NCI-H128 (cell line): ENCODE measurements around the gene BLOC1S5.
"Not testable (repeated sequence)": the region's sequence is repeated elsewhere in the genome, so short reads cannot be mapped to it uniquely, and the experiment has no call there.

ENCODE experiments used
- DNase-seq: peaks from one replicate; lab custom pipeline; 2025; ENCODE audit not compliant: unreplicated experiment; lab: John Stamatoyannopoulos, UW

BLOC1S5 gene

DNA sequence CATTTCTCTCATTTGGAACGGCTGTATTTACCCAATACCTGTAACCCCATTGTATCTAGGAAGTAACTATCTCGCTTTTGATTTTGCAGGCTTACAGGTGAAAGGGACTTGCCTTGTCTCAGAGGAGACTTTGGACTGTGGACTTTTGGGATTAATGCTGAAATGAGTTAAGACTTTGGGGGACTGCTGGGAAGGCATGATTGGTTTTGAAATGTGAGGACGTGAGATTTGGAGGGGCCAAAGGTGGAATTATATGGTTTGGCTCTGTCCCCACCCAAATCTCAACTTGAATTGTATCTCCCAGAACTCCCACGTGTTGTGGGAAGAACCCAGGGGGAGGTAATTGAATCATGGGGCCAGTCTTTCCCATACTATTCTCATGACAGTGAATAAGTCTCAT is 18.4 kb downstream of the BLOC1S5 start:
- not testable (repeated sequence) for DNase-seq

DNA sequence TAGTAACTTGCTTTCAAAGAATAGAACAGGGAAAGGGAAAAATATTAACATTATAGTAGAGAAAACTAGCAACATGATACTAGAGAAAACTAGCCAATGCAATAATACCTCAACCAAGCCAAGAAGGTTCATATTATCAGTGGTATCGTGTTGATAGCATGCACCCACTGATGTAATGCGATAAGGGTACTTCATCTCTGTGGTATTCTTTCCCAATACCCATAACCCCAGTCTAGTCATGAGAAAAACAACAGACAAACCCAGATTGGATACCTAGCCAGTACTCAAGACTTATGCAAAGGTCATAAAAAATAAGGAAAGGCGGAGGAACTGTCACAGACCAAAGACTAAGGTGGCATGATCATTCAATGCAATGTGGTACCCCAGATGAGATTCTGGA is 21.0 kb downstream of the BLOC1S5 start:
- no peak for DNase-seq

DNA sequence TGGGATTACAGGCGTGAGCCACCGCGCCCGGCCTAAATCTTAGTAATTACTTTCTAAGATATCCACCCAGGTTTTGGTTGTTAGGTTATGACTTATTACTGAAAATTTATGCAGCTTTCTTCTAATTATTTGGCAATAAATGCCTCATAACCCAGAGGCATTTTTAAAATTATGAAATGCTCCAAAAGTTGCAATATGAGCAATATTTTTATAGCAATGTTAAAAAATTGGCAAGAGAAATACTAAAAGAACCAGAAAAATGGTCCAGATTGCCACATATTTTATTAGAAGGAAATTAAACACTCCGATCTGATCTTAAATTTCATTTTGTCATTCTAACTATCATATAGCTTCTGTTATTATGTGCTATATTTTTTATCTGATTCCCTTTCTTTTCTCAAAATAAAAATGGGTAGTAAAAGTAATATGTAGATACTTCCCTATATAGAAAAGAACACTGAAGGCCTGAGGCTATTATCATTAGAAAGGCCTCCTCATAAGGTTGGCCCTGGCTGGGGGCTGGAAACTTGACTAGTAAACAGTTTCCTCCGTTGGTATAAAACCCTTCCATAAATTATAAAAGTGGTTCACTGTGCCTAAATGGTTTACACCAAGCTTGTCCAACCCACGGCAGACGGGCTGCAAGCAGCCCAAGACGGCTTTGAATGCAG is 22.1 kb downstream of the BLOC1S5 start:
- DNase-seq, result no peak

DNA sequence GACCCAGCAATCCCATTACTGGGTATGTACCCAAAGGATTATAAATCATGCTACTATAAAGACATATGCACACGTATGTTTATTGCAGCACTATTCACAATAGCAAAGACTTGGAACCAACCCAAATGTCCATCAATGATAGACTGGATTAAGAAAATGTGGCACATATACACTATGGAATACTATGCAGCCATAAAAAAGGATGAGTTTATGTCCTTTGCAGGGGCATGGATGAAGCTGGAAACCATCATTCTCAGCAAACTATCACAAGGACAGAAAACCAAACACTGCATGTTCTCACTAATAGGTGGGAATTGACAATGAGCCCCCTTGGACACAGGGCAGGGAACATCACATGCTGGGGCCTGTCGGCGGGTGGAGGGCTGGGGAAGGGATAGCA is 30.1 kb downstream of the BLOC1S5 start:
- not testable (repeated sequence) for DNase-seq

DNA sequence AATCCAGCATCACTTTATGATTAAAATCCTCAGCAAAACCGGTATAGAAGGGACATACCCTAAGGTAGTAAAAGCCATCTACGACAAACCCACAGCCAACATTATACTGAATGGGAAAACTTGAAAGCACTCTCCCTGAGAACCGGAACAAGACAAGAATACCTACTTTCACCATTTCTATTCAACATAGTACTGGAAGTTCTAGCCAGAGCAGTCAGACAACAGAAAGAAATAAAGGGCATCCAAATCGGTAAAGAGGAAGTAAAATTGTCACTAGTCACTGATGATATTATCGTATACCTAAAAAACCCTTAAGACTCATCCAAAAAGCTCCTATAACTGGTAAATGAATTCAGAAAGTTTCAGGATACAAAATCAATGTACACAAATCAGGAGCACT is 33.3 kb downstream of the BLOC1S5 start:
- no peak for DNase-seq

DNA sequence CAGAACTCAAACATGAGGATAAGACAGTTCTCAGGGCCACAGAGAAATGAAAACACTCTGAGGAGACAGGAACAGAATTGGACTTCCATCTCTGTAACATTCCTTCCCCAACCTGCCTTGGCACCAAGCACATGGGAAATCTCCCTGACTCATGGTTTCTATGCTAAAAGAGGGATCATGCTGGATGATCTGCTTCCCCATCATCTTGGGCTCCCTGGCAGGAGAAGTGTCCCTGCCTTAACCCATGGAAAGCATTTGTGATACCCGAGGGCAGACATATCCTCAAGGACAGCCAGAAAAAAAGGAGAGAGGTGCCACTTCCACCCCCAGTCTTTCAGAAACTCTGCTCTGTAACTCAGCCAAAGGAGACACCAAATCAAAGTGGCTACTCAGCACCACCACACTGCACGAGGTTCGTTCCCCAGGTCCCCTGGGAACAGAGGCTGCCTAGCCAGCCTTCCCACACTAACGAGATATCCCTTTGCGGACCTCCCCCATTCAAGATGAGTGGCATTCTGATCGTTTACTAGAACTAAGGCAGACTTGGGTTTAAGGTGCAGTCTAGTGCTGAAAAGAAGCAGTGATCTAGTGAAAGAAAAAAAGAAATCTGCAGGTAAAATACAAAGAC is 34.8 kb downstream of the BLOC1S5 start:
- DNase-seq, result peak; percentile 5

DNA sequence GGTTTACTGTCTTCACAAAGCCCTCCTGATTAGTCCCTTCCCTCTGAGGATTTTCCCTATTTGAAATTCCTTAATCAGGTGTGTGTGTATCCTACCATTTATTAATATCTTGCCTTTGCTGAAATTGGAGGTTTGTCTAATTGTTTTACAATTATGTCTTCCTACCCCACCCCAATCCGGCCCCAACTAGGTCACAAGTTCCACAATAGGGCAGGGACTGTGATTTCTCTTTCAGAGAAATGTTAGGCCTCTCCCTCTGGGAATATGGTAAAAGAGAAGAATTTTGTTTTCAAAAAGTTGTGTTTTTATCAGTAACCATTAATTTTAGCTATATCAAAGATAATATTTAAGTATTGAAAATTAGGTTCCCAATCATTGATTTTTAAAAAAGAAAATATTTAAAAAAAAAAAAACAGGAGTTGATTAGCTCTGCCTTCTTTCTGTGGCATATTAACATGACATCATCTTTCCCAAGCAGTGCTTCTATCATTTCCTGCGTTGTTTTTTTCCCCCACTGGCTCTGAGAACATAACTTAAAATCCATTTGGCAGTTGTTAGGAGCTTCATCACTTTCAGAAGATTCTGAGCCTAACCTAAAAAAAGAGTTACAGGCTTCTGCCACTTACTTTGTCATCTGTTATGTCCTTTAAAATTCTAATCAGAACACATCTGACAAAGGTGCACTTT is 36.1 kb downstream of the BLOC1S5 start:
- no peak for DNase-seq

DNA sequence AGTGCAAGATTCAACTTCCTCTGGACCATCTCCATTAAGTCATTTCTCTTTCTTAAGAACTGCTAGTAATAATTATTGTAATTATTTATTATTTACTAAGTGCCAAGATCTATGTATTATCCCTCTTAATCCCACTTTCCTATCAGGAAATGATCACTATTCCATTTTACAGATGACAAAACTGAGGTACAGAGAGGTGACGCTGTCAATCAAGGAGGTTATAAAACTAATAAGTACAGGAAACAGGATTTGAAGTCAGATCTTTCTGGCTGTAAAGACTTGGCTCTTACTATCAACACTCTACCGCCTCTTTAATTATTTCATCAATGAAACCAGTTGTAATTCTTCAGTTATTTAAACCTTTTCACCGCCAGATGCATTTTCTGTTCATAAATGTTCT is 37.4 kb downstream of the BLOC1S5 start:
- no peak for DNase-seq

DNA sequence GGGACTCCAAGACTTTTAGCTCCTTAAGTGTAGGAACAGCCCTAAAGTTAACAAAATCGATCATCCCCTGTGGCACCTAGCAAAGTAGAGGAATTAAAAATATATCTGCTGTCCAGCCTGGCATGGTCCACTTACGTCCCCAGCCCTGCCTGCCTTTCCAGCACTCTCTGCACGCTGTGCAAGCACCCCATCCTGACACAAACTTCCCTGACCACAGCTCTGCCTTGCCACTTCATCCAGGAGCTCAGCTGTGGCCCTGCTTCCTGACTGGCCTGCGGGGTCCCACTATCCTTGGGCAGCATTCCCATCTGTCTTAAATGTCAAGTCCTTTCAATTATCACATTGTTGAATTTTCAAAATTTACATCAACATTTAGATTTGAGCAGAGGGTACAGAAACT is 39.0 kb downstream of the BLOC1S5 start:
- DNase-seq, result no peak

DNA sequence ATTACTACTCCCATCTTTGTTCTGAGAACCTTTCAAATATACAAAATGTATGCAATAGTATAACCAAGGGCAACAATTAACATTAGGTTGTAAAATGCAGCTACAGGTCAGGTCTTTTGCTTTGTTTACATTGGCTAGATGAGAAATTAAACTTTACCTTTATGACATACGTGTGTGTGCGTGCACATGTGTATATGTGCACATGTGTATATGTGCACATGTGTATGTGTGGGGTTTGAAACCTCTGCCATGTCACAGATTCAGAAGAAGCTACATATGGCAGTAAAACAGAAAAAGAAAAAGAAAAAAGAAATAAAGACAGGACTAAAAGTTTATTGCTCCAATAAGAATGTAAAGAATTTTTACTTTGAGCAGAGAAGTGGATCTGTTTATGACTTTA is 40.6 kb downstream of the BLOC1S5 start:
- no peak for DNase-seq

DNA sequence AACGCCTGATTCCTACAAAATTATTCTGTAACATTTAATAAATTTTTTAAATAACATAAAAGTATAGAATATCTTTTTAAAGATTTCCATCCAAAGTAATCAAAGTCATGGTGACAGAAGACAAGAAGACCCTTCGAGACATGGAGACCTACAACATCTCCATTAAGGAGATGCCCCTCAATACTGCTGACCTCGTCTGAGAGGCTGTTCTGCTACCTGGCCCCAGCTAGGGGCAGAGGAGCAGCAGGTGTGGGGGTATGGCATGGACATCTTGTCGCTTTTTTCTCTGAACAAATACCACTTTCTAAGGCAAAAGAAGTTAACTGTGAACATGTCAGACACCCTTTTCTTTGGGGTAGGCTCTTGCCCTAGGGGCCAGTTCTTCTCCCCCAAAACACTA is 44.1 kb downstream of the BLOC1S5 start:
- DNase-seq, result no peak

DNA sequence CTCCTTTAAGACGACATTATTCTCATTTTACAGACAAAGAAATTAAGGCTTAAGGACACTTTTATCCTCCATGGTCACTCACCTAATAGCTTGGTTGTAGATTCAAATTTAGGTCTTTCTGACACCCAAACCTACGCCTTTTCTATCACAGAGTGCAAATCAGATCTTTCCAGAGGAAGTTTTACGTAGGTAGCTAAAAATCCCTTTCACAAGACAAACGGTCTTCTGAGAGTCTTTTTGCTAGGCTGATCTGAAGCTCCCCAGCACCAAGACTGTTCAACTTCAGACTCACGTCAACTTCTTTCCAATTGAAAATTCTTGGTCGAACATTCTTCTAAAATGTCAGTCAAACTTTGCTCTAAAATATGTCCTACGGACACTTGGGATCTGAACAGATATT is 46.5 kb downstream of the BLOC1S5 start:
- DNase-seq, result no peak

DNA sequence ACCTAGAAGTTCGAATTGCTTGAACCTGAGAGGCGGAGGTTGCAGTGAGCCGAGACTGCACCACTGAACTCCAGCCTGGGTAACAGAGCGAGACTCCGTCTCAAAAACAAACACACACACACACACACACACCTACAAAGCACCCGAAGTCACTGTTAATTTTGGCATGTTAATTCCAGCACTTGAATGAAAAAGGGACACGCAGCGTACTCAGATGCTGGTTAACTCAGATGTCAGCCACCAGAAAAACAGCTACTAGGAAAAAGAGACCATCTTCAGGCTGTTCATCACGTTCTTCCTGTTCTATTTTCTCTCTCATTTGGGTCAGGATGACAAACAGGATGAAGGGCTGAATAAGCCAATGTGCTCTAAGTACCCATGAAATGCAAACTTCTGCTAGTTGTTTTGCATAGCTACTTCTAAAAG is 46.9 kb downstream of the BLOC1S5 start:
- DNase-seq, result no peak

DNA sequence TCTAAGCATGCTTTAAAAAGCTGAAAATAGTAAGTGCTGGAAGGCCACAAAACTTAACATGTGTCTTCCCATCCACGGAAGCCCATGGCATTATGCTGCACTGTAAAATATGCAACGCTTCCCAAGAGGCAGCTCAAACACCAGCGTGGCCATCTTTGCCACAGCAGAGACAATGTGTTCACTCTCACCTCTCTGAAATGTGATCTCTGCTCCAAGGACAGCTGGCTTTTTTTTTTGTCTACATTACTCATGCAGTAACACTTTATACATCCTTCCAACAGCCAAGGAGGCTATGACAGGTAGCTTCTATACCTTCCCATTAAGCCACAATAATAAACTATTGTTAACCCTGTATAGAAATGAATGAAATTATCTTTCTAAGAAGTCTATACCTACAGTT is 49.2 kb downstream of the BLOC1S5 start:
- no peak for DNase-seq

DNA sequence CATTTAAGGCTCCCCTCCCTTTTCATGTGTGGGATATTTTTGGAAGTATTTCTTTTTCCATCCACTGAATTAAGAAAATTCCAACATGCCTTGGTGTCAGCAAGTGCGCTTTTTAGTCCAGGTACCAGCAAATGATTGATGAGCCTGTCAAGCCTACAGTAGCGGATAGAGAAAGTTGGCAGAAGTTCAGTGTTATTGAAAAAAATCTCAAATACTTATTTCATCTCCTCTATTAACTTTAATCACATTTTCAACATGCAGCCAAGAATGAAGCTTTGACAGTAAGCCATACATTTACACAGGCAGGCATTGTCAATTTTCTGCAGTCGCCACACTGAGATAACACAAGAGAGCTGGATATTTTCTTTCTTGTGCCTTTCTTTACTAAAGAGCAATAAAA is 50.4 kb downstream of the BLOC1S5 start:
- no peak for DNase-seq

DNA sequence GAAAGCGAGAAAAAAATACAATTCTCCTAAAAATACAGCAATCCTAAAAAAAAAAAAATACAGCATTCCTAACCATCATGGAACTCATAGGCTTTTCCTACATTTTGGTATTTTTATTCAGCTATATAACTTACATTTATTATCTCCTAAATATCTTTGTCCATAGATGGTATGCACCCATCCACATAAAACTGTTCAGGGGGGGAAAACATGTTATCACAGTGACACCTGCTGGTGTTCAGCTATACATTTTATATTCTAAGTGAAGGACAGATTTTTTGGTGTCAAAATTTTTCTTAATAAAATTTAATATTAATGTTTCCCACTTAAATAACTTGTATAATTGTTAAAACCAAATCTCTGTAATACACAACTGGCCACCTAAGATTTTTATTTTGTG is 58.0 kb downstream of the BLOC1S5 start:
- no peak for DNase-seq

DNA sequence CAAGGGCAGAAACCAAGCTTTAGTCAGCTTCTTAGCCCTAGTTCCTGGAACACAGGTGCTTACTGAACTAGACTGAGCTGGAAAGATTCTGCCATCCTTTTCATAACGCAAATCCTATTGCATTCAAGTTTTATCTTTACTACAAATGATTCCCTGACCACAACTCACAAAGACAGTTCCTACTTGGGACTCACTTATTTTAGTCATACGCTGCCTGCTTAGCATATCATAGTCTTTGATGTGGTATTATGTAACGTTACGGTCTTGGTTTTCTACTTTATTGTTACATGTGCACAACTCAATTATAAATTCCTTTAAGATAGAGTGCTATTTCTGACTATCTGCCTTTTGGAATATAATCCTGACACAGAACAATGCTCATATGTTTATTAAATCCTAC is 59.1 kb downstream of the BLOC1S5 start:
- no peak for DNase-seq

DNA sequence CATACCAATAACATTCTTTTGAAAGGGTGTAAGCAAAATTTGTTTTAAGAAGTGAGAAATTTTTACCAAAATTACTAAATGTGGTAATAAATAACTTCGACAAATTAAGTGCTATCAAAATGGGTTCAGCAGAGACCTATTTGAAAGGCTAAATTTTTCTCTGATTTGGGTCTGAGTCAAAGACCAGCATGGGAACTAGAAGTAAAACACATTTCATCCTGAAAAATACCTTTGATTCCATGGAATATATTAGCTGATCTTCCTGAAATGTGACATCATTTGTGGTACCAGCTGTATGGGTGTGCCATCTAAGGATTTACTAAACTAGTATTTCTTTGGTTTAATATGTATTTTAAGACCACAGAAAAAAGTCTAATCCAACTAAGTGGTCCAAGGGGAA is 63.6 kb downstream of the BLOC1S5 start:
- DNase-seq, result no peak

DNA sequence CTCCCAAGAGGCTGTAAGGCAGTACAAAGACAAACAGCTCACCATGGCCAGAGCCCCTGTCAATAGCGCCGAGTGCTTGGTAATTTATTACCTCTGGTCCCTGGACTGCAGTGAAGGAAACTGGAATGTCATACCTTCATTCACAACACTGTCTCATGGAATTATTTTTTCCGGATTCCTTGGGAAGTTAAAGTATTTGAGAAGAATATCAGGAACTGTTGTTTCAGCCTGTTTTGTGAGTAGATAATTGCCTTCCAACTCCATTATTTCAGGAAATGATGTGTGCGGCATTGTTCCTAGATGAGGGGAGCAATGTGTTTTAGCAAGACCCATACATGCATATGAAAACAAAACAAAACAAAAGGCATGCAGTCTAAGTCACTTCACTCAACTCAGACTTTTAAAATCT is 64.0 kb downstream of the BLOC1S5 start:
- DNase-seq, result no peak

DNA sequence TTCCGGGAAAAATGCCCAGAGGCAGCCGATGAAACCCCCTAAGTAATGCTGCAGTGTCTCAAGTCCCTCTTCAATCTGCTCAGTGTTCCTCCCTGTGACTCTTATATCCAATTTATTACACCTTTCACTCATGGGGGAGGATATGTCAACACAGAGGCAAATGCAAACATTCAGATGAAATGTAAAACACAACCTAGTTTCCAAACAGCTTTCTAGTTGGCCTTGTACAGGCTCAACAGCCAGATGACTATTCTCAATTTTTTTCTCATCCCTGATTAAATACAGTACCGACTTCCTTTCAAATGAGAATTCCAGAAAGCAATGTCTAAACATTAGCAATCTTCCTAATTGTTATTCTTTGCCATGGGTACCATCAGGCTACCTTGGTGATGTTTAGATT is 65.0 kb downstream of the BLOC1S5 start:
- DNase-seq, result no peak

DNA sequence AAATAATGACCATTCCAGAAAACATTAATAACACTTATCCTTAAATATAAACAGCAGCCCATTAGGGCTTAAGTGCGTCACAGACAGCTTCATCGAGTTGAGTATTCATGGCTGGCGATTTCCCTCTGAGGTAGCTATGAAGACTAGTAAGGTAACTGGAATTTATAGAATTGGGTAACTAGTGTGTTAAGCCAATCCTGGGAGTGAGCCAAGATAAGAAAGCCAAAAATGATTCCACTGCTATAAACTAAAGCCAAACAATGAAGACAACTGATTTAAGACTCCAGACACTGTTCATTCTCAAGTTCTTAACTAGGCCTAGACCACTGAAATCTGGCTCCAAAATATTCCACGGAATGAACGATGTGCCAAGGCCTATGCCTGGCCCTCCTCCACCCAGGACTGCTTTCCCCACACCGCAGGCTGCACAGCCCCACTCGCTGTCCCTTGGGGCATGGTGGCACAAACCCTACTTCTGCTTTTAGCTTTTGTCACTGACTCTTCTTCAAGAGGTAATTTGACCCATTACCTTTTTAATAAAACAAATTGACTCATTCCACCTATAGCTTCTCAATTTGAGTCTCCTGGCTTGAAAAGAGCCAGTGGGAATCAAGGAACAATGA is 66.0 kb downstream of the BLOC1S5 start:
- no peak for DNase-seq

DNA sequence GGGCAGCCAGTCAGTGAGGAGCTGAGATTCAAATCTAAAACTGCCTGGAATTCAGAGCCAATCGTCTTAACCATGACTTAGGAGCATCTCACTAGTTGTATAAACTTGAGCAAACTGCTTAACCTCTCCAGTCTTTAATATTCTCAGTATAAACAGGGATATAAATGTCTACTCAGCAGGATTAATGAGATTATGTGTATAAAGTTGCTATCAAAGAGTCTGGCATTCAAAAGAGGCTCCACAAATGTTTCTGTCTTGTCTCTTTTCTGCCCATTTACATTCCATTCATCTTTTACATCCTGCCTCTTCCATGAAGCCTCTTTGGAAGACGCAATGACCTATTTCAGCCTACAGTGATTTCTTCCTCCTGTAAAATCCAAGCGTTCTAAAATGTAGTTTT is 66.9 kb downstream of the BLOC1S5 start:
- no peak for DNase-seq
